WI38 (cell line): ENCODE data around the gene GUCA2A.

Experiments used
- H3K4me3 ChIP-seq: 2 replicates; pipeline ENCODE4 v1.5.1; 2011; ENCODE audit warnings: low read depth, mild to moderate bottlenecking, control low read depth, low read length
- CTCF ChIP-seq: IDR thresholded peaks from 2 replicates; pipeline ENCODE4 v1.5.1; 2012; ENCODE audit warnings: low read depth, mild to moderate bottlenecking, control low read depth, low read length

GUCA2A gene

GRCh38 chr1:42130061-42130660 lies 34.4 kb downstream of the GUCA2A start:
- H3K4me3 ChIP-seq = no peak overlapping the region
- TF ChIP-seq CTCF = no peak

GRCh38 chr1:42128964-42129363 lies 35.6 kb downstream of the GUCA2A start:
- TF ChIP-seq CTCF = no peak
- H3K4me3 ChIP-seq = no peak overlapping the region

GRCh38 chr1:42128499-42128898 lies 36.0 kb downstream of the GUCA2A start:
- no peak overlapping the region for H3K4me3 ChIP-seq
- no peak for TF ChIP-seq CTCF

- H3K4me3 ChIP-seq = no peak overlapping the region
- TF ChIP-seq CTCF = no peak
Measured at GRCh38 chr1:42127767-42128166, 36.8 kb downstream of the GUCA2A start.

GRCh38 chr1:42125552-42125951 lies 39.0 kb downstream of the GUCA2A start:
- no peak for TF ChIP-seq CTCF
- H3K4me3 ChIP-seq = no peak overlapping the region

- no peak overlapping the region for H3K4me3 ChIP-seq
- no peak for TF ChIP-seq CTCF
Measured at GRCh38 chr1:42122408-42122807, 42.1 kb downstream of the GUCA2A start.

- H3K4me3 ChIP-seq = no peak overlapping the region
- TF ChIP-seq CTCF = no peak
Measured at GRCh38 chr1:42118125-42118524, 46.4 kb downstream of the GUCA2A start.
